Hematopoietic multipotent progenitor cell (in vitro differentiated cells): ENCODE measurements around the gene HOXA5. TPM values are rescaled to one million over a fixed set of nuclear protein-coding genes. Genes with fewer than 3 reads are reported as not detected.

ENCODE experiments used
- DNase-seq, 3 donors: peaks; one replicate each; pipeline ENCODE4 v3.0.0-alpha.2; 2011 to 2015; ENCODE audit warnings: low read depth in 2 of 3, low spot score in 2 of 3
- total RNA-seq: library from RNA; depleted of rRNA; stranded (reverse); fragments of >200 nt; gene quantifications from one replicate; pipeline ENCODE4 v1.2.3, GENCODE V29; 2012

The HOXA5 gene
- total RNA-seq, 1 donor, result 30.4 TPM

DNA sequence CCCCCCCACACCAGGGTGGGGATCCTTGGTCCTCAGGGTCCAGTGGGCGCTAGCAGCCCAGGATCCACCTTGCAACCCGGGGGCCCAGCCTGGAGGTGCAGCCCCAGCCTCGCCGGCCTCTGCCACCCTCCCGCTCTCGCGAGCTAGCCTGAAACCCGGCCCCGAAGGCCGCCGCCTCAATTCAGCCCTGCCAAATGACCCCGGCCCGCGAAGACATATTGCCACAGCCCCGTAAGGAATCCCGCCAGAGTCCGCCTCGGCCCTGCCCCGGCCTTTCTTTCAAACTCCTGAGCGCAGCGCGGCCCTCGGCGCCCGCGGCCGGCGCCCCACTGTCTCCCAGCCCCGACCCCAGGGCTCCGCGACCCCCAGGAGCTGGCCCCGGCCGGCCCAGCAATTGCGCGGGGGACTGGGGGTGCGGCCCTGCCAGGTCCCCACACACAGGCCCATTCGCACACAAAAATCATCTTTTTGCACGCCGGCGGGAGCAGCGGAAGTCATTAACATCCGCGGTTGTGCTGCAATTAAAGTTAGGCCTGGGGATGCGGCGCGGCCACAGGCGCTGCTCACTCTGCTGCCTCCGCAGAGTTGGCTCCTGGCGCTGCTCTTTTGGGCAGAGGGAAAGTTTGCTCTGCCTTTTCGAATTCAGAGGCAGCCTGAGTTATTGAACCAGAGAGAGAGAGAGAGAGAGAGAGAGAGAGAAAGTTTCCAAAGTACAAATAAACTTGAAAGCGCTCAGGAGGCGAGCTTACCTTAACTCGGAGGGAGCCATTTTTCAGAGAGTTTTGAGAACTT, 4.0 kb downstream of the HOXA5 start:
- DNase-seq, result no peak

DNA sequence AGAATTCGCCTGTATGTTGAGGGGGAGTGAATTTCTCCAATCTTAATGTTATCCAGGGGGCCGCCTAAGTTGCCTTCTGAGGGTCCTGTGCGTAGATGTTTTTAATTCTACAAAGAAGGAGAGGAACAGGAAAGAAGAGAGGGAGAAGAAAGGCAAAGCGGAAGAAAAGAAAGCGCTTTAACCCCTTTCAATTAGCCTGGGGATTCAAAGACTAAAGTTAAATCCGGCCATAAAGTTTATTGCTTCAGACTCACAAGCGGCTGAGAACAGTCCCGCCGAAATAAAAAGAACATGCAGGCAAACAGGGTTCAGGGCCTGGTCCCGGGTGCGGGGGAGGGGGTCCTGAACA, 4.5 kb downstream of the HOXA5 start:
- no peak for DNase-seq

GRCh38 chr7:27138472-27138871, 5.0 kb downstream of the HOXA5 start:
- DNase-seq, result no peak

DNA sequence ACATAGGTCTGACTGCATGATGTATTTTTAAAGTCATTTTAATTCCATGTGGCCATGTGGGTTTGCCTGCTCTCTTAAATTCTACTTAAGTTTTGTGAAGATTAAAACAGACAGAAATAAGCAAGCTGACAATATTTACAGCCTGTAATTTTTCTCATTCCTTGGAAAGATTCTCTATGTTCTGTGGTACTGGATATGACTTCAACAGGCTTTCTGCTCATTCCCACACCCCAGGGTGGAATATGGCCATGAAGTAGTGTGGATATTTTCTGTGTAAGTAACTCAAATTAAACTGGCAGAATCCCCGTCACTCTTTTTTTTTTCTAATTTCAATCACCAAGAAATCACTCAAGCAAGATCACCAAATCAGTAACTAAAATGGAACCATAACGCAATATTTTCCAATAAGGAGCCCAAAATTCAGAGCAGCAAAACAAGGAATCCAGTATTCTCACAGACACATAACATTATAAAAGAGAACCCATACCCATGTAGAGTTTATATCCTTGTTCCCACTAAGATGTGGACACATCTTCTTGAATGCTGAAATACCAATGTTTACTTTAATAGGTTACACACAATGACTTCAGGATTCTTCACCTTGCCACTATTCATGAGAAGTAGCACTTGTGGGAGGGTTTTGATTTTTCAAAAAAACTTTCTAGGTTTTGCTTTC, 5.7 kb downstream of the HOXA5 start:
- no peak for DNase-seq

DNA sequence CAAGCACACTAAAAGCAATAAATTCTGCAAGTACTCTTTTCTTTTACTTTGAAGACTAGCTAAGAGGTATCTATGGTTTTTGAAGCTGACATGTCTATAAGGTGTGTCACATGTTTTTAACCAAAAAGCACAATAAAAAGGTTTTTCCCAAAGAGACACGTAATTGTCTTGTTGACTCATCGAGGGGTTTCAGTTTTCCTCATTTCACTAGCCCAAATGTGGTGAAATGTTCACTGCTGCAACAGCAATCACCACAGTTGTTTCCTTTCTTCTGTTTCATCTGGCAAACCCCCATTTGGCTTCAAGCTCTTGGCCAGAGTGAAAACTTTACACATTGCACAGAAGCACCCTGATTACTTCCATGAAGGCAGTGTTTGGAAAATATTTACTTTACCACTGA, 9.1 kb downstream of the HOXA5 start:
- DNase-seq, result peak in 1 of 3 donors; percentile 52

DNA sequence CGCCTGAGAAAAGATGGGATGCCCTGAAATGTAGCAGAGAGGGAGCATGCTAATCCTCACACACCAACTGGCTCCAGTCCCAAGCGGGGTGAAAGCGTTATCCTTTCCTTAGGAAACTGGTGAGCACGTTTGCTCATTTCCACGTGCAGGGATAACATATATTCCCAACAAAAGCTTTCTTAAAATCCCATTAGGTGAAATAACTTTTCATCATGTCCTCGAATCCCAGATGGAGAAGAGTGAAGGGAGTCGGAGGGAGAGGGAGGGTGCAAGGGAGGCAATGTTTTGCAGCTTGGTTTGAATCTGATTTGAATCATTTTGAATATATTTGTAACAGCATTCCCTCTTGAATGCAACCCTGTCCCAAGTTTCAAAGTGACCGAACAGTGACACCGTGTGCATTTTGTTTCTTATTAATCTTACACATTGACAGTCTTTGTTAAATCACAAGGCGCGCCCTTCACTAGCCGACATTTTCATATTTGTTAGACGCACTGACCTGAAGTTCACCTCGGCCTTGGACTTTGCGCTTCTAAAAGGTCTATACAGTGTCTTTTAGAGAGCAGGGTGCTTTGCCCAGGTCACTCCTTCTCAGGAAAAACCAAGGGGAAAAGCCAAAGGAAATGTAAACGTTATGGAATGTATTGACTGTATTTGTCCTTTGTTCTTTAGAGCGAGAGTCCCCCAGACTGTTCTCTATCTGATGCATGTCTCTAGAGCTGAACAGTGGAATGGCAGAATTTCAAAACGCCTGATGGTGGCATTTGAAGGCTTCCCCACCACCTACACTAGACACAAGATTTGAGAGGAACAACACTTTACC, 9.9 kb downstream of the HOXA5 start:
- DNase-seq, result no peak

DNA sequence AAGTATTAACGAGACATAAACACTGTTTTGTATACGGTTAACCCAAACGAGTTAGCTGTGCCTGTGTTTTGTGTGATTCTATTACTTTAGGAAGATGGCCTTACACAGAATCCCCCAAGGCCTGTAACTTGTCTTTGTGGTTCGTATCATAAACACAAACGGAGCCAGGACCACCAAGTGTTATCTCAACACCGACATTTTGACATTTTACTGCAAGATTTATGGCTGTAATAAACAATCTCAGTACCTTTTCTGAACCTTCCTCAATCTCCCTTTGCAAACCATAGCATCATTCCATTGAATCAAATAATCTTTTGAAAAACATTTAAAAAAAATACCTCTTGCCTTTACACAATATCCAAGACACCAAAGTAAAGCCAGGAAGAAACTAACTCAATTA, 10.5 kb downstream of the HOXA5 start:
- no peak for DNase-seq

- no peak for DNase-seq
Measured at GRCh38 chr7:27132214-27132613, 11.3 kb downstream of the HOXA5 start.

DNA sequence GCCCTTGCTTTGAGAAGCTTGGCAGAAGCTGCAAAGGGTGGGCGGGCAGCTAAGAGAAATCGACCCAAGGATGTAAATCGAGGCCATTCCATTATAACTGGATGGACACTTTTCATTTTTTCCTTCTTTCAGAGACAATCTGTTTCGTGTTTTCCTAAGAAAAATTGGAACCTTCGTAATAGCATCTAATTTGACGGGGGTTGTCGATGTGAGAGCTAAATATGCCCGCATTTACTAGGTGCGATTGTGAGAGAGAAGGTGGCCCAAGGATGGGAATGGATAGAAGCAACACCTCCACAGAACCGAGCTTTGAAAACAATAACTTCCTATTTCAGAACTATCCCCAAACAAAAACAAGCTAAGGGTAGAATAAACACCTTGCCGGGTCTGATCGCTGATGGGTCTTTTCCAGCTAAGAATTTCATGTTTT, 12.1 kb downstream of the HOXA5 start:
- DNase-seq, result no peak

- peak in 2 of 3 donors; percentile 55 to 86 for DNase-seq
Measured at GRCh38 chr7:27130540-27131389, 12.7 kb downstream of the HOXA5 start, which contains the start of gene HOXA4. TSS of gene HOXA4 (minus strand) at chr7:27130757. CDS start at chr7:27130733, 24 bp downstream.

GRCh38 chr7:27129729-27130539, 13.5 kb downstream of the HOXA5 start:
- no peak for DNase-seq

DNA sequence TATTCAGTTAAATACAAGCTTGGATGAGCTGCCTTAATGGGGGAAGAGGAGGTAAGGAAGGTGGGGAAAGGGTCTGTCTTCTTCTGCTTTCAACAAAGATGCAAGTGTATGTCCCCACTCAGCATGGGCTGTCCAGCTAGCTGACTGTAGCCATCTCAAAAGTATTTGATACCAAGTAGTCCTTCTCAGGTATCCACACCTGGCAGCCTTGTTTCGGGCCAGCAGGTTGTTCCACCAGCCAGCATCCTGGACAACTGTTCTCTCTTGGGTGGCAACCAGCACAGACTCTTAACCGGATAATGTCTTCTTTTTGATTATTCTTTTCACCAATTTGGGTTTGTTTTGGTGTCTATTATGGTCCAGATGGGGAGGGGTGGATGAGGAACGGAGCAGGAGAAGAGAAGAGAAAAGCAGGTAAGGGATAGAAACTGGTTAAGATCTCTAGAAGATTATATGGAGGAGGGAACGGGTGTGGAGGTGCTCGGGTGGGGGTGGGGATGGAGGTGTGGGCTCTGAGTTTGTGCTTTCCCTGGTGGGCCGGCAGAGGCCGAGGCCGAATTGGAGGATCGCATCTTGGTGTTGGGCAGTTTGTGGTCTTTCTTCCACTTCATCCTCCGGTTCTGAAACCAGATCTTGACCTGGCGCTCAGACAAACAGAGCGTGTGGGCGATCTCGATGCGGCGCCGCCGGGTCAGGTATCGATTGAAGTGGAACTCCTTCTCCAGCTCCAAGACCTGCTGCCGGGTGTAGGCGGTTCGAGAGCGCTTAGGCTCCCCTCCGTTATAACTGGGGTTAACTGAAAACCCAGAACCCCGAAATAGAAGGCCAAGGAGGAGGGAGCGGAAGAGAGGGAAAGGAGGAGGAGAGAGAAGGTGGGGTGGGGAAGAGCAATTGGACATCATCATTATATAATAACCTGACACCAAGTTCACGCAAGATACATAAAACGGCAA, 14.4 kb downstream of the HOXA5 start:
- DNase-seq, result no peak

DNA sequence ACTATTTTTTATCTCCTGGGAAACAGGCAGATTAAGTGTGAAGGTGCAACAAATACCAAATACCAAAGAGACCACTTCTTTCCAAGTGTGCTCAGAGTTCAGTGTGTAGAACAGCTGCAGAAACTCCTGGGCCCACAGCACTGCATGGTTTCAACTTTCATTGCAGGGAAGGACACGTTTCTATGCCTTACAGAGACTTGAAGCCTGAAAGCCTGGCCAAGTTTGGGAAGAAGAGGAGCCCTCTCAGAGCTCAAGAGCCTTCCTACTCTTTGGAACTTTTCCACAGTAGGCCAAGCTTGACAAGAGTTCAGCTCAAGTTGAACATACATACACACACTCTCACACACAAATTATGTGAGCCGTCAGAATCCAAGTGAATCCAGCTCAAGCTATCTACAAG, 15.4 kb downstream of the HOXA5 start:
- no peak for DNase-seq

DNA sequence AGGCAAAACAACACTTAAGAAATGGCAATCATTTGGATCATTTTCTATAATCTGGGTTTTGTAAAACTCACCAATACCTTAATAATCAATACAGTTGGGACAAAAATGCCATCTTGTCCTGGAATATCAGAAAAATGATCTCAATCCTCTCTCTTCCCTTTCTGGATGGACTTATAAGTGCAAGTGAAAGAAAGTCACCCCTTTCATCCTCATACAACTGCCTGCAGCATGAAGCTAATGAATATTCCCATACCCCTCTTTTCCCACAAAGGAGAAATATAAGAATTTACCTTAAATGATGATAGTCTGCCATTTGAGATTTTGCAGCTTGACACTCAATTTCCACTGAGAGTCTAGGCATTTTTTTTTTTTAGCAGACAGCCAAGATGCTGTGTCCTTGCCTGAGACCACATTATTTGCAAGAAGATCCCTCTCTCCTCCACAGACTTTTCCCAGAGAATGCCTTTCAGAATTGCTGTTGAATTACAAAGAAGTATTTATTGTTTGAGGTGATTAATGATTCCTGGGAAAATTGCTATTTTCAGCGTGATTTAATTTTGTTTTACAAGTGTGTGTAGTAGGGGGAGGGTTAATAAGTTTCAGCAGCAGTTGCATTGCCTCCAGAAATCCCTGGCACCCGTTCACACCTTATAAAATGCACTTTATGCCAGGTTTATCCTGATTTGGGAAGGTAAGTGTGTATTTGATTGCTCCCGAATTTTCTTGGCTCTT, 16.7 kb downstream of the HOXA5 start:
- no peak for DNase-seq

DNA sequence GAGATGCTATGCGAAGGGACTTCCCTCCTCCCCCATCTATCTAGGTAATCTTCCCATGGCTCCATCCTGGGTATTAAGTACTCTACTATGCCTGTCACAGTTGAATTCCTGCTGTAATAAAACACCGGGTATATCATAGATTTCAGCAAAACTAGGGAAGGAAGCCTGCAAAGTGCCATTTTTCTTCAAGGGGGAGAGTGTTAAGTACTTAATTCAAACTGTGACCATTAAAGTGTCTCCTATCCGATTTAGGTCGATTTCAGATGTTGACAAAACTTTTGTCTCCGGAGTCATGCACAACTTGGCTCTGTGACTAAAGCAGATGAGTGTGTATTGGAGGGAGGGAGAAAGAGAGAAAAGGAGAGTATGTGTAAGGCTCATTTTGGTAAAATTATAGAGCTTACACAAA, 17.5 kb downstream of the HOXA5 start:
- DNase-seq, result no peak

DNA sequence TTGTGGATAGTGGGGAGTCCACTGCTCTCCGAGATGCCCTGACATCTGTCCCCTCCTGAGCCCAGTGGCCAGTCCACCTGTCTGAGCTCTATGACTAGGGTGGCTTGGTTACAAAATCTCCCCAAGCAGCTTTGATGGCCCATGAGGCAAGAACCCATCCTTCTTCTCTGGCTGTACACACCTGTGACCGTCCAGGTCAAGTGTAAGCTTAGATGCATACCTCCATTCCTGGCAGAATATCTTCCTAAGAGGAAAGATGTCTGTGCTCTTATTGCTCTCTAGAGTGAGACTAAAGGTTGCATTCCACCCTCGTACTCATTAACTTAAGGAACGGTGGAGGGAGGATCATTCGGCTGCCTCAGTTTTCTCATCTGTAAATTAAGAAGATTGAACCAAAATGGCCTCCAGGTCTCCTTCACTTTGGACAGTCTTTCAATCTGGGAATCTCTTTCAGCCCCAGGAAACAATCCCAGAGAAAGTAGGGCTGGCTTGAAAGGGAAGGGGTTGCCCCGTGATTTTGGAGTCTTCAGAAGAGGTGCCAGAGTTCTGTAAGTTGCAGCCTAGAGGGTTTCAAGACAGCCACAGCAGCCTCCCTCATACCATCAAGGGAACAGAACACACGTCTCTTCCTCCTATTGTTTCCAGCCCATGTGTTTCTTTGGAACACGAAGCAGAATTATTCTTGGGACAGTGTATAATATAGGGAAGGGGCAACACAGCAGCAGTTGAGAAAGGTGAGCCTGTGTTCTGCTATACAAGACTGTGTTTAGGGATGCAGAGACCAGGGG, 18.4 kb downstream of the HOXA5 start:
- DNase-seq, result no peak
